ENCODE results near the gene LENG8.

The LENG8 gene

GRCh38 chr19:54420383-54421168, 28.4 kb upstream of the LENG8 start:
- Histone ChIP-seq H3K9me3 (replicated peaks in 1 of 11) (no peaks in the 10 kb centered on the region), H3K27ac (peak overlapping the region in 2 of 11 experiments; percentile 28 to 45; a peak in 2 of 22 replicates), H3K36me3 (no peaks in the 10 kb centered on the region; a peak in 1 of 22 replicates), H3K4me3 (no peak overlapping the region), H3K4me1 (peaks cover 30 to 62% (median 53%) of the 10 kb centered on the region in 10 experiments), H4K20me1 (no peaks in the 10 kb centered on the region), H3K9ac (peak overlapping the region in 1 of 11 experiments; percentile 31; a peak in 2 of 22 replicates), H3K4me2 (peak overlapping the region in 8 of 11 experiments; percentile 13 to 99 (median 44); a peak in 13 of 22 replicates), H3K27me3 (peaks cover 8 to 14% (median 11%) of the 10 kb centered on the region in 11 experiments)
- no peak for TF ChIP-seq Cebpa-rat (IDR thresholded peaks at IDR 0.05)

- H3K4me3 ChIP-seq, result no peak overlapping the region
- no peak for TF ChIP-seq Cebpa-rat (IDR thresholded peaks at IDR 0.05)
- H4K20me1 ChIP-seq, result no peaks in the 10 kb centered on the region
- H3K36me3 ChIP-seq, result no peaks in the 10 kb centered on the region; a peak in 1 of 22 replicates
- H3K4me2 ChIP-seq, result no peak overlapping the region
- peaks cover 24 to 62% (median 53%) of the 10 kb centered on the region in 10 experiments for H3K4me1 ChIP-seq
- peaks cover 2 to 8% (median 6%) of the 10 kb centered on the region in 11 experiments; a peak in 20 of 22 replicates for H3K27me3 ChIP-seq
- no peak overlapping the region for H3K27ac ChIP-seq
- no peak overlapping the region for H3K9ac ChIP-seq
- no peaks in the 10 kb centered on the region for H3K9me3 ChIP-seq (replicated peaks in 1 of 11)
Measured at GRCh38 chr19:54421169-54421516, 27.9 kb upstream of the LENG8 start.

GRCh38 chr19:54421521-54421920, 27.5 kb upstream of the LENG8 start:
- Histone ChIP-seq H4K20me1 (no peaks in the 10 kb centered on the region; a peak in 1 of 22 replicates), H3K4me3 (no peak overlapping the region), H3K4me1 (peaks cover 21 to 62% (median 53%) of the 10 kb centered on the region in 10 experiments), H3K27me3 (peaks cover 0 to 5% (median 2%) of the 10 kb centered on the region in 11 experiments; a peak in 13 of 22 replicates), H3K9me3 (replicated peaks in 1 of 11) (no peaks in the 10 kb centered on the region), H3K4me2 (no peak overlapping the region), H3K36me3 (no peaks in the 10 kb centered on the region; a peak in 1 of 22 replicates), H3K9ac (no peak overlapping the region), H3K27ac (no peak overlapping the region)
- TF ChIP-seq Cebpa-rat (IDR thresholded peaks at IDR 0.05), result no peak

GRCh38 chr19:54422136-54422535, 26.9 kb upstream of the LENG8 start:
- H3K4me1 ChIP-seq, result peaks cover 19 to 60% (median 51%) of the 10 kb centered on the region in 10 experiments
- H3K36me3 ChIP-seq, result no peaks in the 10 kb centered on the region; a peak in 1 of 22 replicates
- H3K9me3 ChIP-seq (replicated peaks in 1 of 11), result no peaks in the 10 kb centered on the region
- TF ChIP-seq Cebpa-rat (IDR thresholded peaks at IDR 0.05), result no peak
- H3K4me3 ChIP-seq, result no peak overlapping the region
- no peak overlapping the region for H3K9ac ChIP-seq
- H3K27me3 ChIP-seq, result no peaks in the 10 kb centered on the region; a peak in 2 of 22 replicates
- H3K4me2 ChIP-seq, result no peak overlapping the region
- H4K20me1 ChIP-seq, result no peaks in the 10 kb centered on the region; a peak in 1 of 22 replicates
- H3K27ac ChIP-seq, result no peak overlapping the region

- peaks cover 0 to 9% (median 0%) of the 10 kb centered on the region in 11 experiments; a peak in 3 of 22 replicates for H3K27me3 ChIP-seq
- H3K36me3 ChIP-seq, result no peaks in the 10 kb centered on the region; a peak in 1 of 22 replicates
- H3K4me3 ChIP-seq, result no peak overlapping the region
- no peaks in the 10 kb centered on the region for H3K9me3 ChIP-seq (replicated peaks in 1 of 11)
- H4K20me1 ChIP-seq, result no peaks in the 10 kb centered on the region; a peak in 1 of 22 replicates
- TF ChIP-seq Cebpa-rat (IDR thresholded peaks at IDR 0.05), result no peak
- H3K4me2 ChIP-seq, result no peak overlapping the region
- H3K4me1 ChIP-seq, result peaks cover 0 to 53% (median 37%) of the 10 kb centered on the region in 10 experiments; a peak in 17 of 20 replicates
- no peak overlapping the region for H3K27ac ChIP-seq
- no peak overlapping the region for H3K9ac ChIP-seq
Measured at GRCh38 chr19:54424201-54424600, 24.8 kb upstream of the LENG8 start.

GRCh38 chr19:54424660-54425381, 24.2 kb upstream of the LENG8 start:
- Histone ChIP-seq H3K4me3 (no peak overlapping the region), H3K27ac (no peak overlapping the region), H3K9me3 (replicated peaks in 1 of 11) (no peaks in the 10 kb centered on the region), H3K9ac (no peak overlapping the region), H3K4me2 (no peak overlapping the region), H4K20me1 (peaks cover 0 to 5% (median under 1%) of the 10 kb centered on the region in 11 experiments; a peak in 6 of 22 replicates), H3K36me3 (no peaks in the 10 kb centered on the region; a peak in 1 of 22 replicates), H3K4me1 (peaks cover 0 to 53% (median 34%) of the 10 kb centered on the region in 10 experiments; a peak in 17 of 20 replicates), H3K27me3 (peaks cover 0 to 10% (median 0%) of the 10 kb centered on the region in 11 experiments; a peak in 4 of 22 replicates)
- no peak for TF ChIP-seq Cebpa-rat (IDR thresholded peaks at IDR 0.05)

- no peak overlapping the region for H3K27ac ChIP-seq
- H3K36me3 ChIP-seq, result no peaks in the 10 kb centered on the region; a peak in 1 of 22 replicates
- no peaks in the 10 kb centered on the region for H3K9me3 ChIP-seq (replicated peaks in 1 of 11)
- peaks cover 5 to 53% (median 35%) of the 10 kb centered on the region in 10 experiments; a peak in 18 of 20 replicates for H3K4me1 ChIP-seq
- no peak overlapping the region for H3K9ac ChIP-seq
- H3K4me3 ChIP-seq, result no peak overlapping the region
- peaks cover 0 to 15% (median 0%) of the 10 kb centered on the region in 11 experiments; a peak in 4 of 22 replicates for H3K27me3 ChIP-seq
- H3K4me2 ChIP-seq, result no peak overlapping the region; a peak in 1 of 22 replicates
- H4K20me1 ChIP-seq, result peaks cover 0 to 10% (median 5%) of the 10 kb centered on the region in 11 experiments; a peak in 7 of 22 replicates
- no peak for TF ChIP-seq Cebpa-rat (IDR thresholded peaks at IDR 0.05)
Measured at GRCh38 chr19:54425382-54425723, 23.6 kb upstream of the LENG8 start.

GRCh38 chr19:54426291-54426931, 22.6 kb upstream of the LENG8 start:
- peak overlapping the region in 10 of 11 experiments; percentile 32 to 78 (median 64); a peak in 16 of 22 replicates for H3K4me2 ChIP-seq
- no peak overlapping the region for H3K4me3 ChIP-seq
- H4K20me1 ChIP-seq, result peaks cover 0 to 13% (median 6%) of the 10 kb centered on the region in 11 experiments; a peak in 9 of 22 replicates
- H3K4me1 ChIP-seq, result peaks cover 9 to 54% (median 36%) of the 10 kb centered on the region in 10 experiments; a peak in 18 of 20 replicates
- H3K27ac ChIP-seq, result peak overlapping the region in 4 of 11 experiments; percentile 27 to 48 (median 40); a peak in 5 of 22 replicates
- no peak for TF ChIP-seq Cebpa-rat (IDR thresholded peaks at IDR 0.05)
- peaks cover 0 to 16% (median 0%) of the 10 kb centered on the region in 11 experiments; a peak in 4 of 22 replicates for H3K27me3 ChIP-seq
- H3K9me3 ChIP-seq (replicated peaks in 1 of 11), result no peaks in the 10 kb centered on the region
- peak overlapping the region in 4 of 11 experiments; percentile 22 to 62 (median 51); a peak in 5 of 22 replicates for H3K9ac ChIP-seq
- H3K36me3 ChIP-seq, result no peaks in the 10 kb centered on the region; a peak in 1 of 22 replicates

All from BLaER1 treated with 17β-estradiol and CSF1 and Interleukin-3, amounts not matched to agents 10 nM and 100 nM (cell line).